Ishikawa (cell line): Measurements from ENCODE around the gene TRDN.

Source experiments
- EP300 ChIP-seq: IDR thresholded peaks from 2 replicates; pipeline ENCODE4 v1.6.1; 2012; ENCODE audit warnings: borderline replicate concordance
- MAX ChIP-seq: IDR thresholded peaks from 2 replicates; pipeline ENCODE4 v1.6.1; 2012
- RAD21 ChIP-seq: IDR thresholded peaks from 2 replicates; pipeline ENCODE4 v1.6.1; 2012; ENCODE audit warnings: low read depth

GRCh38 chr6:123550052-123550617, 86.6 kb downstream of the TRDN start:
- TF ChIP-seq RAD21 (no peak), EP300 (no peak), MAX (no peak)
